Measurements from ENCODE around the gene HSF2BP.
"Not testable (repeated sequence)": the region's sequence is repeated elsewhere in the genome, so short reads cannot be mapped to it uniquely, and the experiment has no call there.

Gene HSF2BP

DNA sequence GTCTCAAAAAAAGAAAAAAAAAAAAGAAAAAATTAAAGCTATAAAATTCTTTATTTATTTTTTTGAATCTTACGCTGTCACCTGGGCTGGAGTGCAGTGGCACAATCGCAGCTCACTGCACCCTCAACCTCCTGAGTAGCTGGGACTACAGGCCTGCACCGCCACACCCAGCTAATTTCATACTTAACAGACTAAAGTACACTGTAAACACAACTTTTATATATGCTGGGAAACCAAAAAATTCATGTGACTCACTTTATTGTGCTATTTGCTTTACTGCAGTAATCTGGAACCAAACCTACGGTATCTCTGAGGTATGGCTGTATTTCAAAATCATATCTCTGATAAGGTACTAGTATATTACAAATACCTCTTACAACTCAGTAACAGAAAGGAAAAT lies 40.3 kb downstream of the HSF2BP start:
- H3K4me3 ChIP-seq (ENCODE audit: low read depth, low read length): no peak overlapping the region
- H3K27ac ChIP-seq (ENCODE audit: low read depth, low read length): no peak overlapping the region
- peaks cover 2% of the 10 kb centered on the region for H3K4me1 ChIP-seq (ENCODE audit: control insufficient read depth, insufficient read depth, low read length, unreplicated experiment)
- no peaks in the 10 kb centered on the region for H3K36me3 ChIP-seq (ENCODE audit: insufficient read depth, low read length)
- H3K79me2 ChIP-seq (ENCODE audit: control insufficient read depth, insufficient read depth, low read length, unreplicated experiment): no peaks in the 10 kb centered on the region
- H3K27me3 ChIP-seq (ENCODE audit: insufficient read depth, low read length): no peaks in the 10 kb centered on the region
- no peak overlapping the region for H2AFZ ChIP-seq (ENCODE audit: low read length, unreplicated experiment)

GRCh38 chr21:43616861-43617260 lies 42.4 kb downstream of the HSF2BP start:
- not testable (repeated sequence) for H3K79me2 ChIP-seq (ENCODE audit: control insufficient read depth, insufficient read depth, low read length, unreplicated experiment); H2AFZ ChIP-seq (ENCODE audit: low read length, unreplicated experiment); H3K27ac ChIP-seq (ENCODE audit: low read depth, low read length); H3K36me3 ChIP-seq (ENCODE audit: insufficient read depth, low read length); H3K4me3 ChIP-seq (ENCODE audit: low read depth, low read length); H3K27me3 ChIP-seq (ENCODE audit: insufficient read depth, low read length)
- peaks cover 14% of the 10 kb centered on the region for H3K4me1 ChIP-seq (ENCODE audit: control insufficient read depth, insufficient read depth, low read length, unreplicated experiment)

- H3K4me1 ChIP-seq (ENCODE audit: control insufficient read depth, insufficient read depth, low read length, unreplicated experiment): peaks cover 22% of the 10 kb centered on the region
- no peaks in the 10 kb centered on the region for H3K79me2 ChIP-seq (ENCODE audit: control insufficient read depth, insufficient read depth, low read length, unreplicated experiment)
- no peak overlapping the region for H3K27ac ChIP-seq (ENCODE audit: low read depth, low read length)
- no peaks in the 10 kb centered on the region for H3K36me3 ChIP-seq (ENCODE audit: insufficient read depth, low read length)
- H3K4me3 ChIP-seq (ENCODE audit: low read depth, low read length): no peak overlapping the region
- no peaks in the 10 kb centered on the region for H3K27me3 ChIP-seq (ENCODE audit: insufficient read depth, low read length)
- no peak overlapping the region for H2AFZ ChIP-seq (ENCODE audit: low read length, unreplicated experiment)
These were observed 44.4 kb downstream of the HSF2BP start for GRCh38 chr21:43614839-43615238.

- no peak overlapping the region for H3K27ac ChIP-seq (ENCODE audit: low read depth, low read length)
- H3K36me3 ChIP-seq (ENCODE audit: insufficient read depth, low read length): no peaks in the 10 kb centered on the region
- H2AFZ ChIP-seq (ENCODE audit: low read length, unreplicated experiment): no peak overlapping the region
- H3K4me1 ChIP-seq (ENCODE audit: control insufficient read depth, insufficient read depth, low read length, unreplicated experiment): peaks cover 29% of the 10 kb centered on the region
- H3K4me3 ChIP-seq (ENCODE audit: low read depth, low read length): no peak overlapping the region
- no peaks in the 10 kb centered on the region for H3K79me2 ChIP-seq (ENCODE audit: control insufficient read depth, insufficient read depth, low read length, unreplicated experiment)
- H3K27me3 ChIP-seq (ENCODE audit: insufficient read depth, low read length): no peaks in the 10 kb centered on the region
These were observed 45.3 kb downstream of the HSF2BP start for GRCh38 chr21:43613755-43614638.

DNA sequence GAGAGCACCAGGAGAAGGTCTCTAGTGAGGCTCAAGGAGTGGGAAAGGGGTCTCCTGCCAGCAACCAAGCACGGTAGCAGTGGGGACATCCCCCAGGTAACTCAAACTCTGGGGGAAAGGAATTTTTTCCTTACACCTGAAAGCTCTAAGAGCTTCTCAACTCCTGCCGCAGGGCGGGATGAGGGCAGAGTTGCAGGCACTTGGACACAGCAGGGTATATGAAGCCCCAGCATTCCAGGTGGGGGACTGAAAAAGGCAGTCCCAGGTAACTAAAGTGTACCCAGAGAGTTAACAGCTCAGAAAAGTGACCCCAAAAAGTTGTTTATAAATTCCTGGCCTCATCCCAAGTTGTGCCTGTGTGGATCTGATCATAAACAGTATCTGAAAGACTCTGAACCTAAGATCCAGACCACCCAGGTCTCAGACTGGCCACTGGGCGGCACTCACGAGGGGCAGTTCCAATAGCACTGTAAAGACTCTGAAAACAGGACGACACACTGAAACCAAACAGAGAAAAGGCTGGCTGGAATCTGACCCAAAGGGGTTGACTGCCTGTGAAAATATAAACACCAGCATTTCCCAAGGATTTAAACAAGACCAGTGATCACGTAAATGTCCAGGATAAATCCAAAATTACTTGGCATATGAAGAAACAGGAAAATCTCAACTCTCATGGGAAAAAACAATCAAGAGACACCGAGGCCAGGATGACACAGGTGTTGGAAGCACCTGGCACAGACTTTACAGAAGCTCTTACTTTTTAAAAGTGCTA lies 47.5 kb downstream of the HSF2BP start:
- H3K4me3 ChIP-seq (ENCODE audit: low read depth, low read length): no peak overlapping the region
- no peaks in the 10 kb centered on the region for H3K27me3 ChIP-seq (ENCODE audit: insufficient read depth, low read length)
- peak overlapping the region; percentile 26 for H2AFZ ChIP-seq (ENCODE audit: low read length, unreplicated experiment)
- no peaks in the 10 kb centered on the region for H3K36me3 ChIP-seq (ENCODE audit: insufficient read depth, low read length)
- H3K79me2 ChIP-seq (ENCODE audit: control insufficient read depth, insufficient read depth, low read length, unreplicated experiment): no peaks in the 10 kb centered on the region
- peaks cover 45% of the 10 kb centered on the region for H3K4me1 ChIP-seq (ENCODE audit: control insufficient read depth, insufficient read depth, low read length, unreplicated experiment)
- no peak overlapping the region for H3K27ac ChIP-seq (ENCODE audit: low read depth, low read length)

GRCh38 chr21:43609501-43610340 lies 49.6 kb downstream of the HSF2BP start:
- Histone ChIP-seq H3K4me1 (ENCODE audit: control insufficient read depth, insufficient read depth, low read length, unreplicated experiment) (peaks cover 52% of the 10 kb centered on the region), H2AFZ (ENCODE audit: low read length, unreplicated experiment) (peak overlapping the region; percentile 1), H3K79me2 (ENCODE audit: control insufficient read depth, insufficient read depth, low read length, unreplicated experiment) (no peaks in the 10 kb centered on the region), H3K4me3 (ENCODE audit: low read depth, low read length) (no peak overlapping the region), H3K27me3 (ENCODE audit: insufficient read depth, low read length) (no peaks in the 10 kb centered on the region), H3K27ac (ENCODE audit: low read depth, low read length) (peak overlapping the region; percentile 82), H3K36me3 (ENCODE audit: insufficient read depth, low read length) (no peaks in the 10 kb centered on the region)

DNA sequence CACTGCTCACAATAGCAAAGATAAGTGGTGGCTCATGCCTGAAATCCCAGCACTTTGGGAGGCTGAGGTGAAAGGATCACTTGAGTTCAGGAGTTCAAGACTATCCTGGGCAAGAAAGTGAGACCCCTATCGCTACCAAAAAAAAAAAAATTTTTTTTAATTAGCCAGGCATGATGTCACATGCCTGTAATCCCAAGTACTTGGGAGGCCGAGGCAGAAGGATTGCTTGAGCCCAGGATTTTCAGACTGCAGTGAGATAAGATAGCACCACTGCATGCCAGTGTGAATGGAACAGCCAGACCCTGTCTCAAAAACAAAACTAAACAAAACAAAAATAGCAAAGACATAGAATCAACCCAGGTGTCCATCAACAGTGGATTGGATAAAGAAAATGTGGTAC lies 50.6 kb downstream of the HSF2BP start:
- H3K4me1 ChIP-seq (ENCODE audit: control insufficient read depth, insufficient read depth, low read length, unreplicated experiment): peaks cover 53% of the 10 kb centered on the region
- no peaks in the 10 kb centered on the region for H3K27me3 ChIP-seq (ENCODE audit: insufficient read depth, low read length)
- no peak overlapping the region for H2AFZ ChIP-seq (ENCODE audit: low read length, unreplicated experiment)
- H3K27ac ChIP-seq (ENCODE audit: low read depth, low read length): peak overlapping the region; percentile 82
- H3K79me2 ChIP-seq (ENCODE audit: control insufficient read depth, insufficient read depth, low read length, unreplicated experiment): no peaks in the 10 kb centered on the region
- H3K36me3 ChIP-seq (ENCODE audit: insufficient read depth, low read length): no peaks in the 10 kb centered on the region
- no peak overlapping the region for H3K4me3 ChIP-seq (ENCODE audit: low read depth, low read length)

GRCh38 chr21:43608225-43608624 lies 51.1 kb downstream of the HSF2BP start:
- no peaks in the 10 kb centered on the region for H3K27me3 ChIP-seq (ENCODE audit: insufficient read depth, low read length)
- no peaks in the 10 kb centered on the region for H3K36me3 ChIP-seq (ENCODE audit: insufficient read depth, low read length)
- peak overlapping the region; percentile 82 for H3K27ac ChIP-seq (ENCODE audit: low read depth, low read length)
- no peaks in the 10 kb centered on the region for H3K79me2 ChIP-seq (ENCODE audit: control insufficient read depth, insufficient read depth, low read length, unreplicated experiment)
- no peak overlapping the region for H3K4me3 ChIP-seq (ENCODE audit: low read depth, low read length)
- H3K4me1 ChIP-seq (ENCODE audit: control insufficient read depth, insufficient read depth, low read length, unreplicated experiment): peaks cover 53% of the 10 kb centered on the region
- H2AFZ ChIP-seq (ENCODE audit: low read length, unreplicated experiment): no peak overlapping the region

DNA sequence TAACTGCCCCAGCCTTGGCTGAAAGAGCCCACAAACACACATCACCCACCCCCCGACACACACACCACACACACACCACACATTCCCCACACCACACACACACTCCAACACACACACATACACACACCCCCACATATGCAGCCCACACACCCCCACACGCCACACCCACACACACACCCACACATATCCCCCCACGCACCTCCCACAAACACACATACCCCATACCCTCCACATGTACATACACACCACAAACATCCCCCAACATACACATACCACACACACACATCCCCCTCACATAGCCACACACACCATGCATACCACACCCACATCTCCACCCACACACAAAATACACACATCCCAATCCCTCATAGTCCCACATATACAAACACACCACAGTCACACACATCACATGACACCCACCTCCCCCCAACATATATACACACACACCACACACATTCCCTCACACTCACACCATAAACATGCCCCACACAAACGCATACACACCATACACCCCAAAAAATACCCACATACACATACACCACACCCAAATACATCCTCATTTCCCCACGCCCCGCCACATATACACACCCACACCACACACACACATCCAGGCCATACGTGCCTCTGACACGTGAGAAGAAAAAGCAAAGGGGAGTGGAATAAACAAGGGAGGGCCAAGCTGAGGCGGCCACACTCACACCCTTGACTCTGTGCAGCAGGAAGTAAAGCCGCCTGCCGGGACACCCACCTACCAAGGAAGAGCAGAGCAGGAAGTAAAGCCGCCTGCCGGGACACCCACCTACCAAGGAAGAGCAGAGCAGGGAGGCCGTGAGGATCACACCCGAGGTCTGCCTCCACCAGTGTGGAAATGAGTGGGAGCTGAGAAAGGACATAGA lies 53.7 kb downstream of the HSF2BP start:
- Histone ChIP-seq H2AFZ (ENCODE audit: low read length, unreplicated experiment) (no peak overlapping the region), H3K27ac (ENCODE audit: low read depth, low read length) (no peak overlapping the region), H3K4me1 (ENCODE audit: control insufficient read depth, insufficient read depth, low read length, unreplicated experiment) (peaks cover 58% of the 10 kb centered on the region), H3K79me2 (ENCODE audit: control insufficient read depth, insufficient read depth, low read length, unreplicated experiment) (no peaks in the 10 kb centered on the region), H3K4me3 (ENCODE audit: low read depth, low read length) (no peak overlapping the region), H3K36me3 (ENCODE audit: insufficient read depth, low read length) (no peaks in the 10 kb centered on the region), H3K27me3 (ENCODE audit: insufficient read depth, low read length) (no peaks in the 10 kb centered on the region)
